Measurements from ENCODE around the gene POLR1C.

DNA sequence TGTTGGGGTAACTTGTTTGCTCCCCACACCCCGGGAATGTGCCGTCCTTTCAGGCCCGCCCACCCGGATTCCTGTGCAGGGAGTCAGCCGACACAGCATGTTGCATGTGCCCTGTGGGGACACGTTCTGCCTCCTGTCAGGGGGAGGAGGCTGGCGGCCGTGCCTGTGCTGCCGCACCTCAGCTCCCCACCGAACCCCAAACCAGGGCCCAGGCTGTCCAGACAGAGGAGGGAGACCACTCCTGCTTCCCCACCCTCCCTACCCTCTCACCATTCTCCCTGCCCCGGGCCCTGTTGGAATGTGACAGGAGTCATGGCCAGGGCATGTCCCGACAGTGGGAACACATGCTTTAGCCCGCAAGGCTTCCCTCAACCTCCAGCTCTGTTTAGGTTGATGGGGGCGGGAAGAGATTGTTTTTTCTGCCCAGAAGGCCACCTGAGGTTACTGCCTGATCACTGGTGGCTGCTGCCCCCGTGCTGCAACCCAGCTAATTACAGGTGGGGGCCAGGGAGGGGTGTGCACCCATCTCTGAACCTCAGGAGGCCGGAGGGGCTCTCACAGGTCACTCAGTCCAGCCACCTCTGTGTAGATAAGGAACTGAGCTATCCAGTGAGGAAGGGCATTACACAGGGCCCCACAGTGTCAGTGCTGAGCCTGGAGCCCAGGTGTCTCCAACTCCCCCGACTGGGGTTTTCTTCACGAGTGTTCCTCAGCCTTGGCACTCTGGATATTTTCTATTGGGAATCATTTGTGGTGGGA lies 20.3 kb upstream of the POLR1C start:
- no peak for TF ChIP-seq GATA3 (IDR thresholded peaks at IDR 0.05; ENCODE audit: low read depth, low read length)
- no peak for TF ChIP-seq GATA2 (IDR thresholded peaks at IDR 0.05; ENCODE audit: low read depth, low read length)
